C4-2B (cell line): ENCODE measurements around the gene GMEB2.

Experiments used
- H3K27ac ChIP-seq: fragments of 450-650 bp; 2 replicates; pipeline ENCODE4 v1.5.1; 2017
- ZFX ChIP-seq: fragments of 450-650 bp; IDR thresholded peaks from 2 replicates; pipeline ENCODE4 v1.6.1; 2017
- TF ChIP-seq, protein P1 (sequence below): fragments of 450-650 bp; conservative IDR thresholded peaks from 2 replicates; pipeline ENCODE4 v1.5.1; 2017; ENCODE audit warnings: mild to moderate bottlenecking

The GMEB2 gene

GRCh38 chr20:63587256-63587655 lies 39.6 kb downstream of the GMEB2 start:
- TF ChIP-seq, protein P1, sequence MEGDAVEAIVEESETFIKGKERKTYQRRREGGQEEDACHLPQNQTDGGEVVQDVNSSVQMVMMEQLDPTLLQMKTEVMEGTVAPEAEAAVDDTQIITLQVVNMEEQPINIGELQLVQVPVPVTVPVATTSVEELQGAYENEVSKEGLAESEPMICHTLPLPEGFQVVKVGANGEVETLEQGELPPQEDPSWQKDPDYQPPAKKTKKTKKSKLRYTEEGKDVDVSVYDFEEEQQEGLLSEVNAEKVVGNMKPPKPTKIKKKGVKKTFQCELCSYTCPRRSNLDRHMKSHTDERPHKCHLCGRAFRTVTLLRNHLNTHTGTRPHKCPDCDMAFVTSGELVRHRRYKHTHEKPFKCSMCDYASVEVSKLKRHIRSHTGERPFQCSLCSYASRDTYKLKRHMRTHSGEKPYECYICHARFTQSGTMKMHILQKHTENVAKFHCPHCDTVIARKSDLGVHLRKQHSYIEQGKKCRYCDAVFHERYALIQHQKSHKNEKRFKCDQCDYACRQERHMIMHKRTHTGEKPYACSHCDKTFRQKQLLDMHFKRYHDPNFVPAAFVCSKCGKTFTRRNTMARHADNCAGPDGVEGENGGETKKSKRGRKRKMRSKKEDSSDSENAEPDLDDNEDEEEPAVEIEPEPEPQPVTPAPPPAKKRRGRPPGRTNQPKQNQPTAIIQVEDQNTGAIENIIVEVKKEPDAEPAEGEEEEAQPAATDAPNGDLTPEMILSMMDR = no peak
- TF ChIP-seq ZFX = no peak
- no peak overlapping the region for H3K27ac ChIP-seq

DNA sequence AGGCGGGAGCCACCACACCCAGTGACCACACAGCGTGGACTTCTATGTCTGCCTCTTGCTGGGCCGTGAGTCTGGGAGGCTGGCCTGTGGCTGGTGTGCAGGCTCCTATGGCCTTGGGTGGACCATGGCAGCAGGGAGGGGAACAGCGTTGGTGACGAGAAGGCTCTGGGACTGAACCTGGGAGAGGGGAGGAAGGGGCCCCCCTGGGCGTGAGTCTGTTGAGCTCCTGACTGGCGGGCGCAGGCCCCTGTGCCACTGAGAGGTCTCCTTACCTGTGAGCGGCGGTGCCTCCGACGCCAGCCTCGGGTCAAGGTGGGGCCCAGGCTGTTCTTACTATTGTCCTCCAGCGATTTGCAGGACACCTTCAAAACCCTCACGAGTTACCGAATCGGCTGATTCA lies 40.1 kb downstream of the GMEB2 start:
- no peak for TF ChIP-seq ZFX
- TF ChIP-seq, protein P1 = no peak
- H3K27ac ChIP-seq = no peak overlapping the region

GRCh38 chr20:63585616-63586565 lies 41.0 kb downstream of the GMEB2 start:
- no peak overlapping the region for H3K27ac ChIP-seq
- TF ChIP-seq, protein P1 = no peak
- no peak for TF ChIP-seq ZFX

- TF ChIP-seq, protein P1 = no peak
- no peak for TF ChIP-seq ZFX
Measured at GRCh38 chr20:63582382-63583063, 44.4 kb downstream of the GMEB2 start.

DNA sequence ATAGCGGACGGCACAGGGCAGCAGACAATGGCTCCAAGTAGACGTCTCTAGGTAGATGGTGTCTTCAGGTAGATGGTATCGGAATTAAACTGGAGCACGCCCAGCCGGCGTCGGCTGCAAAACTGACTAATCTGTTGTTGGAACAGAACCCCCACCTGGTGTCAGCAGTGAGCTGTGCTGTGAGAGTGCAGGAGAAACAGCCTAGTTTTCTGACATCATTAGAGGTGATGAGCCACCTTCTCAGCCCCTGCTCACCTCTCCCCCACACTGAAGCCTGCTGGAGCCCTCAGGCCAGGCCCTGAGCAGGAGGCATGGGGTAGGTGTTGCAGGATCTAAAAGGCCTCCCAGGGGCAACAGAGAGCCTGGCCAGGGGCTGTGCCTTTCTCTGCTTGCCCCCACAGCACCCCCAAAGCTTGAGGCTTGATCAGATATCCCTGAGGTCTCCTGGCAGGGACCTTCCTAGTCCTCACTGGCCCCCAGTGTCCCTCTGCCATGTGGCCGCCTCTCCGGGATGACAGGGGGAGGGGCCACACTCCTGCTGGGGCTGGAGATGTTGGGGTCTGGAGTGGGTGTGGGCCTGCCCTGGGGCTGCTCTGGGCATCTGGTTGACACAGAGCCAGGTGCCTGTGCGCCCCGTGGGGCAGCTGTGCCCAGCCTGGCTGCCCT lies 46.0 kb downstream of the GMEB2 start:
- no peak overlapping the region for H3K27ac ChIP-seq
- TF ChIP-seq, protein P1 = no peak
- no peak for TF ChIP-seq ZFX

More at GRCh38 chr20:63582382-63583063, 44.4 kb downstream of the GMEB2 start:
- no peak overlapping the region for H3K27ac ChIP-seq

GRCh38 chr20:63579017-63579694 lies 47.7 kb downstream of the GMEB2 start:
- no peak overlapping the region for H3K27ac ChIP-seq
- TF ChIP-seq, protein P1 = no peak
- no peak for TF ChIP-seq ZFX
